Measurements from ENCODE around the gene ZNF718. TPM values are rescaled to one million over a fixed set of nuclear protein-coding genes. Genes with fewer than 3 reads are reported as not detected.
"Not testable (repeated sequence)": the region's sequence is repeated elsewhere in the genome, so short reads cannot be mapped to it uniquely, and the experiment has no call there.

The ZNF718 gene
- total and polyA plus RNA-seq, 2 experiments from 2014 or later: 2.5 to 4.7 TPM

GRCh38 chr4:120616-121015, 3.7 kb upstream of the ZNF718 start:
- peak; percentile 0 for DNase-seq (ENCODE audit: low spot score)
- Histone ChIP-seq H3K9me2 (replicated peaks; ENCODE audit: insufficient read depth) (no peaks in the 10 kb centered on the region), H3K36me3 (replicated peaks; ENCODE audit: insufficient read depth, low read depth) (no peaks in the 10 kb centered on the region), H3K4me2 (no peak overlapping the region), H3K27me3 (no peaks in the 10 kb centered on the region), H3K4me3 (no peak overlapping the region), H3K4me1 (ENCODE audit: insufficient read depth) (no peaks in the 10 kb centered on the region), H4K20me1 (ENCODE audit: insufficient read depth, poor library complexity, severe bottlenecking) (no peaks in the 10 kb centered on the region), H3K27ac (no peak overlapping the region), H2AFZ (no peak overlapping the region), H3K9me3 (ENCODE audit: low read depth) (no peaks in the 10 kb centered on the region), H3K79me2 (peaks cover 7% of the 10 kb centered on the region)
- TF ChIP-seq EZH2phosphoT487 (IDR thresholded peaks at IDR 0.05; ENCODE audit: low read depth, severe bottlenecking, unreplicated experiment) (no peak), EZH2 (IDR thresholded peaks at IDR 0.05; ENCODE audit: borderline replicate concordance) (no peak)
- WGBS (ENCODE audit: low lambda C conversion rate, missing lambda C conversion rate): 93% methylated on average over 5 of the region's 5 CpGs

DNA sequence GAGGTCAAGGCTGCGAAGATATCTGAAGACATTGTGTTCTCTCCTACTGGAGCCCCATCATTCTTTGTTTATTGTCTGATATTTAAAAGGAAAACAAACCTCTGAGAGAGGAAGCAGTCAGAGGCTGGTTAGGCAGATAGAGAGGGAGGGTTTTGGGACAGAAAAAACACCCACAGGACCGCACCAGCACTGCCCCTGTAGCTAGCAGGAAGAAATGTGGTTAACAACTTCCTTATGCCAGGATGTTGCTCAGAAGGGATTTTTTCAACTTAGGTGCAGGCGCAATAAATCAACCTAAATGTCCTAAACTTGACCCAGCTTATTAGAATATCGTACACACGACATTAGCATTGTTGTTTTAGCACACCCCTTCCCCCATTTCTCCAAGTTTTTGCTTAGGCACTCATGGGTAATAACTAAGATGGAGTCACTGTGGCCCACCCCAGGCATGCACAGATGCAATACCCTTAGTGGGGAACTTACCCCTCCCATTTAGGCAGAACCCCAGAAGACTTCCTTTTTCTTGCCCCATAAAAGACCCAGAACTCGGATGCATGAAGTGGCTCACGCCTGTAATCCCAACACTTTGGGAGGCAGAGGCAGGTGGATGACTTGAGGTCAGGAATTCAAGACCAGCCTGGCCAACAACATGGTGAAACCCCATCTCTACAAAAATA, 2.8 kb upstream of the ZNF718 start:
- DNase-seq (ENCODE audit: low spot score): peak; percentile 0
- no peak overlapping the region for H3K4me3 ChIP-seq
- no peaks in the 10 kb centered on the region for H3K36me3 ChIP-seq (replicated peaks; ENCODE audit: insufficient read depth, low read depth)
- no peak overlapping the region for H3K4me2 ChIP-seq
- WGBS (ENCODE audit: low lambda C conversion rate, missing lambda C conversion rate): 88% methylated on average over 7 of the region's 7 CpGs
- no peaks in the 10 kb centered on the region for H3K9me3 ChIP-seq (ENCODE audit: low read depth)
- TF ChIP-seq, protein P1, sequence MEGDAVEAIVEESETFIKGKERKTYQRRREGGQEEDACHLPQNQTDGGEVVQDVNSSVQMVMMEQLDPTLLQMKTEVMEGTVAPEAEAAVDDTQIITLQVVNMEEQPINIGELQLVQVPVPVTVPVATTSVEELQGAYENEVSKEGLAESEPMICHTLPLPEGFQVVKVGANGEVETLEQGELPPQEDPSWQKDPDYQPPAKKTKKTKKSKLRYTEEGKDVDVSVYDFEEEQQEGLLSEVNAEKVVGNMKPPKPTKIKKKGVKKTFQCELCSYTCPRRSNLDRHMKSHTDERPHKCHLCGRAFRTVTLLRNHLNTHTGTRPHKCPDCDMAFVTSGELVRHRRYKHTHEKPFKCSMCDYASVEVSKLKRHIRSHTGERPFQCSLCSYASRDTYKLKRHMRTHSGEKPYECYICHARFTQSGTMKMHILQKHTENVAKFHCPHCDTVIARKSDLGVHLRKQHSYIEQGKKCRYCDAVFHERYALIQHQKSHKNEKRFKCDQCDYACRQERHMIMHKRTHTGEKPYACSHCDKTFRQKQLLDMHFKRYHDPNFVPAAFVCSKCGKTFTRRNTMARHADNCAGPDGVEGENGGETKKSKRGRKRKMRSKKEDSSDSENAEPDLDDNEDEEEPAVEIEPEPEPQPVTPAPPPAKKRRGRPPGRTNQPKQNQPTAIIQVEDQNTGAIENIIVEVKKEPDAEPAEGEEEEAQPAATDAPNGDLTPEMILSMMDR (IDR thresholded peaks at IDR 0.05; ENCODE audit: poor library complexity): no peak
- no peak for TF ChIP-seq EZH2 (IDR thresholded peaks at IDR 0.05; ENCODE audit: borderline replicate concordance)
- TF ChIP-seq EZH2phosphoT487 (IDR thresholded peaks at IDR 0.05; ENCODE audit: low read depth, severe bottlenecking, unreplicated experiment): no peak
- H3K4me1 ChIP-seq (ENCODE audit: insufficient read depth): peaks cover 5% of the 10 kb centered on the region
- no peaks in the 10 kb centered on the region for H4K20me1 ChIP-seq (ENCODE audit: insufficient read depth, poor library complexity, severe bottlenecking)
- no peaks in the 10 kb centered on the region for H3K9me2 ChIP-seq (replicated peaks; ENCODE audit: insufficient read depth)
- peaks cover 16% of the 10 kb centered on the region for H3K79me2 ChIP-seq
- no peak overlapping the region for H3K27ac ChIP-seq
- no peaks in the 10 kb centered on the region for H3K27me3 ChIP-seq
- H2AFZ ChIP-seq: no peak overlapping the region

DNA sequence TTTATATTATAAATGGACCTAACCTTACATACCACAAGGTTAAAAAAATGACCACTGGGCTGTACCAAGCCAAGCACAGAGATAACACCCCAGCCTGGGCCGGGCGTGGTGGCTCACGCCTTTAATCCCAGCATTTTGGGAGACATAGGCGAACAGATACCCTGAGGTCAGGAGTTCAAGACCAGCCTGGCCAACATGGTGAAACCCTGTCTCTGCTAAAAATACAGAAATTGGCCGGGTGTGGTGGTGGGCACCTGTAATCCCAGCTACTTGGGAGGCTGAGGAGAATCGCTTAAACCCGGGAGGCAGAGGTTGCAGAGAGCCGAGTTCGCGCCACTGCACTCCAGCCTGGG, 403 bp upstream of the ZNF718 start:
- H3K79me2 ChIP-seq: peaks cover 19% of the 10 kb centered on the region
- DNase-seq (ENCODE audit: low spot score): peak; percentile 2
- peak overlapping the region; percentile 95 for H2AFZ ChIP-seq
- not testable (repeated sequence) for H3K36me3 ChIP-seq (replicated peaks; ENCODE audit: insufficient read depth, low read depth); H3K9me2 ChIP-seq (replicated peaks; ENCODE audit: insufficient read depth); H3K9me3 ChIP-seq (ENCODE audit: low read depth); H3K27me3 ChIP-seq; H4K20me1 ChIP-seq (ENCODE audit: insufficient read depth, poor library complexity, severe bottlenecking); H3K4me1 ChIP-seq (ENCODE audit: insufficient read depth); H3K4me3 ChIP-seq
- WGBS (ENCODE audit: low lambda C conversion rate, missing lambda C conversion rate): 41% methylated on average over 10 of the region's 10 CpGs
- H3K27ac ChIP-seq: peak overlapping the region; percentile 98
- peak overlapping the region; percentile 90 for H3K4me2 ChIP-seq

GRCh38 chr4:125091-125771, 930 bp downstream of the ZNF718 start:
- H3K4me2 ChIP-seq: peak overlapping the region; percentile 90
- H3K36me3 ChIP-seq (replicated peaks; ENCODE audit: insufficient read depth, low read depth): no peaks in the 10 kb centered on the region
- peaks cover 19% of the 10 kb centered on the region for H3K79me2 ChIP-seq
- peaks cover 5% of the 10 kb centered on the region for H3K4me1 ChIP-seq (ENCODE audit: insufficient read depth)
- H3K9me3 ChIP-seq (ENCODE audit: low read depth): no peaks in the 10 kb centered on the region
- peak; percentile 79 for DNase-seq (ENCODE audit: low spot score)
- H3K9me2 ChIP-seq (replicated peaks; ENCODE audit: insufficient read depth): no peaks in the 10 kb centered on the region
- peak overlapping the region; percentile 98 for H3K27ac ChIP-seq
- H2AFZ ChIP-seq: peak overlapping the region; percentile 99
- H3K4me3 ChIP-seq: peak overlapping the region; percentile 95
- H3K27me3 ChIP-seq: no peaks in the 10 kb centered on the region
- H4K20me1 ChIP-seq (ENCODE audit: insufficient read depth, poor library complexity, severe bottlenecking): no peaks in the 10 kb centered on the region
- WGBS (ENCODE audit: low lambda C conversion rate, missing lambda C conversion rate): under 1% methylated on average over 30 of the region's 30 CpGs
- TF ChIP-seq, protein P1 (IDR thresholded peaks at IDR 0.05; ENCODE audit: poor library complexity): no peak
- TF ChIP-seq EZH2 (IDR thresholded peaks at IDR 0.05; ENCODE audit: borderline replicate concordance) (no peak), EZH2phosphoT487 (IDR thresholded peaks at IDR 0.05; ENCODE audit: low read depth, severe bottlenecking, unreplicated experiment) (no peak)
